ENCODE data around the gene NOS3.
A peak's percentile ranks its signal among the peaks of the same experiment; 100 is the strongest.

GRCh38 chr7:150962553-150963399 lies 28.0 kb upstream of the NOS3 start:
- TF ChIP-seq POLR2AphosphoS5 (IDR thresholded peaks at IDR 0.05; ENCODE audit: low read depth, low read length): no peak
- TF ChIP-seq, protein P1, sequence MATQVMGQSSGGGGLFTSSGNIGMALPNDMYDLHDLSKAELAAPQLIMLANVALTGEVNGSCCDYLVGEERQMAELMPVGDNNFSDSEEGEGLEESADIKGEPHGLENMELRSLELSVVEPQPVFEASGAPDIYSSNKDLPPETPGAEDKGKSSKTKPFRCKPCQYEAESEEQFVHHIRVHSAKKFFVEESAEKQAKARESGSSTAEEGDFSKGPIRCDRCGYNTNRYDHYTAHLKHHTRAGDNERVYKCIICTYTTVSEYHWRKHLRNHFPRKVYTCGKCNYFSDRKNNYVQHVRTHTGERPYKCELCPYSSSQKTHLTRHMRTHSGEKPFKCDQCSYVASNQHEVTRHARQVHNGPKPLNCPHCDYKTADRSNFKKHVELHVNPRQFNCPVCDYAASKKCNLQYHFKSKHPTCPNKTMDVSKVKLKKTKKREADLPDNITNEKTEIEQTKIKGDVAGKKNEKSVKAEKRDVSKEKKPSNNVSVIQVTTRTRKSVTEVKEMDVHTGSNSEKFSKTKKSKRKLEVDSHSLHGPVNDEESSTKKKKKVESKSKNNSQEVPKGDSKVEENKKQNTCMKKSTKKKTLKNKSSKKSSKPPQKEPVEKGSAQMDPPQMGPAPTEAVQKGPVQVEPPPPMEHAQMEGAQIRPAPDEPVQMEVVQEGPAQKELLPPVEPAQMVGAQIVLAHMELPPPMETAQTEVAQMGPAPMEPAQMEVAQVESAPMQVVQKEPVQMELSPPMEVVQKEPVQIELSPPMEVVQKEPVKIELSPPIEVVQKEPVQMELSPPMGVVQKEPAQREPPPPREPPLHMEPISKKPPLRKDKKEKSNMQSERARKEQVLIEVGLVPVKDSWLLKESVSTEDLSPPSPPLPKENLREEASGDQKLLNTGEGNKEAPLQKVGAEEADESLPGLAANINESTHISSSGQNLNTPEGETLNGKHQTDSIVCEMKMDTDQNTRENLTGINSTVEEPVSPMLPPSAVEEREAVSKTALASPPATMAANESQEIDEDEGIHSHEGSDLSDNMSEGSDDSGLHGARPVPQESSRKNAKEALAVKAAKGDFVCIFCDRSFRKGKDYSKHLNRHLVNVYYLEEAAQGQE (IDR thresholded peaks at IDR 0.05; ENCODE audit: insufficient read depth in 1 of 2, low read depth in 2 of 2, low read length in 2 of 2): 0 out of 4 replicates have a peak, but pooled peaks of 1 of the 2 experiments have one; percentile 26
- TF ChIP-seq SIN3A (IDR thresholded peaks at IDR 0.05; ENCODE audit: borderline replicate concordance, insufficient read depth, low read length): no peak
- TF ChIP-seq TAF1 (IDR thresholded peaks at IDR 0.05; ENCODE audit: borderline replicate concordance, insufficient read depth, low read length): no peak
- TF ChIP-seq FOXP2 (optimal IDR thresholded peaks at IDR 0.05; ENCODE audit: borderline replicate concordance, extremely low read depth, extremely low read length, insufficient read depth): peak; percentile 75

Data from PFSK-1 (cell line).